Smooth muscle cell (in vitro differentiated cells): ENCODE data around the gene AP1G2. TPM values are rescaled to one million over a fixed set of nuclear protein-coding genes. Genes with fewer than 3 reads are reported as not detected.

Experiments used
- DNase-seq: peaks from one replicate; lab custom pipeline; 2025; ENCODE audit not compliant: unreplicated experiment; lab: John Stamatoyannopoulos, UW
- H2AFZ ChIP-seq: fragments of 200-600 bp; sonication (generic); 2 replicates; pipeline ENCODE4 v1.6.0; 2016; ENCODE audit warnings: antibody characterized with exemption, low read depth, mild to moderate bottlenecking
- H3F3A ChIP-seq: fragments of 200-600 bp; sonication (generic); 2 replicates; pipeline ENCODE4 v1.6.0; 2017; ENCODE audit warnings: antibody characterized with exemption, low read depth
- H3K27ac ChIP-seq: fragments of 200-600 bp; sonication (generic); 2 replicates; pipeline ENCODE4 v1.5.1; 2016; ENCODE audit warnings: low read depth, mild to moderate bottlenecking
- H3K27me3 ChIP-seq: fragments of 200-600 bp; sonication (generic); 2 replicates; pipeline ENCODE4 v1.6.1; 2016; ENCODE audit warnings: low read depth, mild to moderate bottlenecking
- H3K36me3 ChIP-seq: fragments of 200-600 bp; sonication (generic); 2 replicates; pipeline ENCODE4 v1.5.1; 2016; ENCODE audit warnings: low read depth
- H3K4me1 ChIP-seq: fragments of 200-600 bp; sonication (generic); 2 replicates; pipeline ENCODE4 v1.5.1; 2016; ENCODE audit warnings: low read depth
- H3K4me2 ChIP-seq: fragments of 200-600 bp; sonication (generic); 2 replicates; pipeline ENCODE4 v1.6.0; 2016; ENCODE audit warnings: mild to moderate bottlenecking
- H3K4me3 ChIP-seq: fragments of 200-600 bp; sonication (generic); 2 replicates; pipeline ENCODE4 v1.5.1; 2016; ENCODE audit warnings: mild to moderate bottlenecking
- H3K79me2 ChIP-seq: fragments of 200-600 bp; sonication (generic); 2 replicates; pipeline ENCODE4 v1.6.0; 2016; ENCODE audit warnings: low read depth, mild to moderate bottlenecking
- H3K9ac ChIP-seq: fragments of 200-600 bp; sonication (generic); 2 replicates; pipeline ENCODE4 v1.6.0; 2016; ENCODE audit warnings: low read depth
- H3K9me3 ChIP-seq: fragments of 200-600 bp; sonication (generic); replicated peaks from 2 replicates; pipeline ENCODE4 v1.5.1; 2016; ENCODE audit warnings: low read depth
- H4K20me1 ChIP-seq: fragments of 200-600 bp; sonication (generic); 2 replicates; pipeline ENCODE4 v1.6.0; 2016; ENCODE audit warnings: low read depth
- CTCF ChIP-seq: fragments of 200-600 bp; sonication (generic); IDR thresholded peaks from 2 replicates; pipeline ENCODE4 v1.5.1; 2017; ENCODE audit warnings: borderline replicate concordance, mild to moderate bottlenecking, antibody characterized with exemption; ENCODE audit not compliant: insufficient read depth, poor library complexity, severe bottlenecking
- WGBS: methylation state at CpG from one replicate; pipeline ENCODE4 v1.1.7; 2016; ENCODE audit warnings: low lambda C conversion rate; 5-methylcytosine and 5-hydroxymethylcytosine counted together
- polyA plus RNA-seq: library from polyadenylated mRNA; unstranded; fragments of >200 nt; fragmentation: Nextera tagmentation; extraction: Ambion mirVana; gene quantifications from 2 replicates; pipeline ENCODE4 v1.2.1, GENCODE V29; 2016
- total RNA-seq: library from RNA; depleted of rRNA; stranded (reverse); fragments of >200 nt; gene quantifications from 2 replicates; pipeline ENCODE4 v1.2.3, GENCODE V29; 2014

The AP1G2 gene
- total and polyA plus RNA-seq, 2 experiments from 2014 or later = 59.3 to 62.4 TPM

- H3K36me3 ChIP-seq = no peaks in the 10 kb centered on the region
- no peak overlapping the region for H2AFZ ChIP-seq
- H3K9me3 ChIP-seq = no peaks in the 10 kb centered on the region
- DNase-seq = no peak
- no peak overlapping the region for H3K4me2 ChIP-seq
- no peak for TF ChIP-seq CTCF
- 96% methylated on average over 5 of the region's 5 CpGs for WGBS
- H3K79me2 ChIP-seq = no peaks in the 10 kb centered on the region
- H3F3A ChIP-seq = peaks cover 9% of the 10 kb centered on the region
- no peak overlapping the region for H3K4me3 ChIP-seq
- peaks cover 24% of the 10 kb centered on the region for H3K4me1 ChIP-seq
- no peaks in the 10 kb centered on the region for H4K20me1 ChIP-seq
- H3K27me3 ChIP-seq = no peaks in the 10 kb centered on the region
- no peak overlapping the region for H3K9ac ChIP-seq
- H3K27ac ChIP-seq = no peak overlapping the region
These were observed 24.2 kb downstream of the AP1G2 start for GRCh38 chr14:23543403-23543802.

- Histone ChIP-seq H3K27me3 (no peaks in the 10 kb centered on the region), H3K4me2 (no peak overlapping the region), H2AFZ (no peak overlapping the region), H3K9ac (no peak overlapping the region), H3F3A (peaks cover 18% of the 10 kb centered on the region), H4K20me1 (no peaks in the 10 kb centered on the region), H3K4me3 (no peak overlapping the region), H3K4me1 (peaks cover 24% of the 10 kb centered on the region), H3K9me3 (no peaks in the 10 kb centered on the region), H3K36me3 (no peaks in the 10 kb centered on the region), H3K27ac (no peak overlapping the region), H3K79me2 (no peaks in the 10 kb centered on the region)
- no peak for TF ChIP-seq CTCF
- DNase-seq = no peak
- WGBS = 85% methylated on average over 5 of the region's 5 CpGs
These were observed 25.3 kb downstream of the AP1G2 start for GRCh38 chr14:23542261-23542660.

- H2AFZ ChIP-seq = no peak overlapping the region
- no peak overlapping the region for H3K9ac ChIP-seq
- H3K27ac ChIP-seq = no peak overlapping the region
- H3K9me3 ChIP-seq = no peaks in the 10 kb centered on the region
- DNase-seq = no peak
- no peaks in the 10 kb centered on the region for H4K20me1 ChIP-seq
- no peak overlapping the region for H3K4me3 ChIP-seq
- H3K4me2 ChIP-seq = no peak overlapping the region
- no peaks in the 10 kb centered on the region for H3K79me2 ChIP-seq
- WGBS = 93% methylated on average over 4 of the region's 4 CpGs
- H3K4me1 ChIP-seq = peaks cover 27% of the 10 kb centered on the region
- H3F3A ChIP-seq = peaks cover 18% of the 10 kb centered on the region
- no peaks in the 10 kb centered on the region for H3K36me3 ChIP-seq
- no peak for TF ChIP-seq CTCF
- no peaks in the 10 kb centered on the region for H3K27me3 ChIP-seq
These were observed 27.5 kb downstream of the AP1G2 start for GRCh38 chr14:23540141-23540469.

- H2AFZ ChIP-seq = peak overlapping the region; percentile 49
These were observed 28.1 kb downstream of the AP1G2 start for GRCh38 chr14:23539248-23540140.

More at GRCh38 chr14:23539248-23540140, 28.1 kb downstream of the AP1G2 start:
- Histone ChIP-seq H4K20me1 (no peaks in the 10 kb centered on the region), H3K9ac (no peak overlapping the region), H3K4me3 (no peak overlapping the region), H3K9me3 (no peaks in the 10 kb centered on the region), H3K79me2 (no peaks in the 10 kb centered on the region), H3F3A (peaks cover 18% of the 10 kb centered on the region), H3K27ac (no peak overlapping the region), H3K27me3 (no peaks in the 10 kb centered on the region), H3K36me3 (no peaks in the 10 kb centered on the region), H3K4me1 (peaks cover 23% of the 10 kb centered on the region), H3K4me2 (peak overlapping the region; percentile 72)
- TF ChIP-seq CTCF = peak; percentile 73
- WGBS = 33% methylated on average over 10 of the region's 10 CpGs
- no peak for DNase-seq
